SU-DHL-6 (cell line): Measurements from ENCODE around the gene RHCG.

Source experiments
- H2AFZ ChIP-seq: fragments of 200-600 bp; sonication (generic); 2 replicates; pipeline ENCODE4 v1.6.1; 2014; ENCODE audit warnings: low read depth, mild to moderate bottlenecking, moderate library complexity, mixed read lengths, antibody characterized with exemption, low read length; ENCODE audit not compliant: severe bottlenecking
- H3F3A ChIP-seq: fragments of 200-600 bp; shearing (Covaris generic); 2 replicates; pipeline ENCODE4 v1.6.0; 2016; ENCODE audit warnings: antibody characterized with exemption, mild to moderate bottlenecking; ENCODE audit not compliant: insufficient read depth
- H3K27ac ChIP-seq: fragments of 200-600 bp; sonication (generic); 2 replicates; pipeline ENCODE4 v1.5.1; 2016; ENCODE audit warnings: low read depth, mild to moderate bottlenecking, low read length, moderate library complexity, mixed read lengths
- H3K27me3 ChIP-seq: fragments of 200-600 bp; sonication (generic), shearing (Covaris generic); 2 replicates; pipeline ENCODE4 v1.6.0; 2014; ENCODE audit warnings: mild to moderate bottlenecking, low read length
- H3K36me3 ChIP-seq: fragments of 200-600 bp; sonication (generic); 2 replicates; pipeline ENCODE4 v1.6.1; 2014; ENCODE audit warnings: mild to moderate bottlenecking, low read length, mixed read lengths
- H3K4me2 ChIP-seq: fragments of 300-600, 200-600 bp; shearing (Covaris generic), sonication (generic); 2 replicates; pipeline ENCODE4 v1.6.0; 2014; ENCODE audit warnings: low read length, low read depth, mild to moderate bottlenecking; ENCODE audit not compliant: poor library complexity, severe bottlenecking
- H3K4me3 ChIP-seq: fragments of 200-600 bp; sonication (generic); 2 replicates; pipeline ENCODE4 v1.5.1; 2014; ENCODE audit warnings: antibody characterized with exemption, low read length, mild to moderate bottlenecking, mixed read lengths; ENCODE audit not compliant: insufficient read depth, poor library complexity, severe bottlenecking
- H3K79me2 ChIP-seq: fragments of 200-600 bp; sonication (generic); 2 replicates; pipeline ENCODE4 v1.6.1; 2014; ENCODE audit warnings: mild to moderate bottlenecking, low read length, moderate library complexity; ENCODE audit not compliant: insufficient read depth
- H3K9ac ChIP-seq: fragments of 200-600 bp; sonication (generic); 2 replicates; pipeline ENCODE4 v1.7.0; 2014; ENCODE audit warnings: mild to moderate bottlenecking, low read length
- H3K9me2 ChIP-seq: fragments of 200-600 bp; sonication (generic); replicated peaks from 2 replicates; pipeline ENCODE4 v1.6.1; 2014; ENCODE audit warnings: low read length; ENCODE audit not compliant: insufficient read depth
- H3K9me3 ChIP-seq: fragments of 200-600 bp; sonication (generic); 2 replicates; pipeline ENCODE4 v1.6.1; 2014; ENCODE audit warnings: low read length, mixed read lengths; ENCODE audit not compliant: insufficient read depth
- H4K20me1 ChIP-seq: fragments of 200-600 bp; sonication (generic); 2 replicates; pipeline ENCODE4 v1.6.1; 2014; ENCODE audit warnings: low read depth, mild to moderate bottlenecking, antibody characterized with exemption, low read length, moderate library complexity, mixed read lengths
- EZH2phosphoT487 ChIP-seq: fragments of 200-600 bp; sonication (generic), shearing (Covaris generic); conservative IDR thresholded peaks from 2 replicates; pipeline ENCODE4 v1.6.1; 2018; ENCODE audit warnings: mild to moderate bottlenecking, antibody characterized with exemption, low read length, moderate library complexity, mixed read lengths
- TF ChIP-seq, protein P1 (sequence below): fragments of 200-600 bp; sonication (generic); IDR thresholded peaks from one replicate; pipeline ENCODE4 v1.5.1; 2017; ENCODE audit warnings: antibody characterized with exemption, mild to moderate bottlenecking, low read length, moderate library complexity; ENCODE audit not compliant: insufficient read depth, poor library complexity, severe bottlenecking

Gene RHCG

DNA sequence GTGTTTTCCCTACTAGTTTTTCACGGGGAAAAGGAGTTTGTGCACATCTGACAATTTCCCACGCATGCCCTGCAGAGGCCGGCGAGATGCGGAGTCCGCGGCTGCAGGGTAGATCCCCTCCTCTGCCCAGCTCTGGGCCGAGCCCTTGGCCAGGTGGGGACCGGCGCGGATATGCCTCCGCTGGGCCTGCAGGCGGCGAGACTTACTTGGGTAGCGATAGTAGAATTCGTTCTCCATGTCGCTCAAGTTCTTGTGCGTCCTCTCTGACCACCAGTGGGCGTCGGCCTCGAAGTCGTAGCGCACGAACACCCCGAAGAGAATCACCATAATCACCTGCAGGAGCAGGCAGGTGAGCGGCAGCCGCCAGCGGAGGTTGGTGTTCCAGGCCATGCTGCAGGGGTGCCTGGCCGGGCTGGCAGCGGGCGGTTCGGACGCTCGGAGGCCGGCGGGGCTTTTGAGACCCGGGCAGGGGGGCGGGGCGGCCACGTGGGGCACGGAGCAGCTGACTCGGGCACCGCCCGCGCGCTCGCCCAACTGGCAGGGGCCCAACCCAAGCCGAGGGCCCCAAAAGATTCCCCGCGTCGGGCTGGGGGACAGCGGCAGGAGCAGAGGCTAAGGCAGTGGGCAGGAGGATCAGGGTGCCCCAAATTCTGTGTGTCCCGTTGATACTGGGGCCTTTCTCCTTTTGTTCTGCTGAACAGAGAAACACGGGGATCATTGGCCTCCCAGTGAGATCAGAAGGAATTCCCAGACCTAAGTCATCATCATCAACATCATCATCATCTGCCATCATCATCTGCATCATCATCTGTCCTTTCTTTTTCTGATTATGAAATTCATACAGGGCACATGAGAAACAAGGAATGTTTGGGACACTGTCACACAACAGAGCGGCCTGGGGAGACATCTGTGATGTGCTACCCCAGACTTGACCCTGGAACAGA lies at the start of gene RHCG:
TSS of gene RHCG (minus strand) at position 429 of the 944 bp plus-strand sequence. CDS start at position 390, 39 bp downstream.
- Histone ChIP-seq H3K79me2 (no peaks in the 10 kb centered on the region), H3K9ac (no peak within 1 kb of the TSS), H3K9me2 (no peaks in the 10 kb centered on the region), H3K27me3 (no peaks in the 10 kb centered on the region), H3K27ac (no peak within 1 kb of the TSS), H3K4me2 (no peak within 1 kb of the TSS), H3K4me3 (no peak within 1 kb of the TSS), H3F3A (no peaks in the 10 kb centered on the region), H4K20me1 (no peaks in the 10 kb centered on the region), H3K9me3 (no peaks in the 10 kb centered on the region), H3K36me3 (no peaks in the 10 kb centered on the region), H2AFZ (no peak within 1 kb of the TSS)
- TF ChIP-seq EZH2phosphoT487: no peak
- TF ChIP-seq, protein P1, sequence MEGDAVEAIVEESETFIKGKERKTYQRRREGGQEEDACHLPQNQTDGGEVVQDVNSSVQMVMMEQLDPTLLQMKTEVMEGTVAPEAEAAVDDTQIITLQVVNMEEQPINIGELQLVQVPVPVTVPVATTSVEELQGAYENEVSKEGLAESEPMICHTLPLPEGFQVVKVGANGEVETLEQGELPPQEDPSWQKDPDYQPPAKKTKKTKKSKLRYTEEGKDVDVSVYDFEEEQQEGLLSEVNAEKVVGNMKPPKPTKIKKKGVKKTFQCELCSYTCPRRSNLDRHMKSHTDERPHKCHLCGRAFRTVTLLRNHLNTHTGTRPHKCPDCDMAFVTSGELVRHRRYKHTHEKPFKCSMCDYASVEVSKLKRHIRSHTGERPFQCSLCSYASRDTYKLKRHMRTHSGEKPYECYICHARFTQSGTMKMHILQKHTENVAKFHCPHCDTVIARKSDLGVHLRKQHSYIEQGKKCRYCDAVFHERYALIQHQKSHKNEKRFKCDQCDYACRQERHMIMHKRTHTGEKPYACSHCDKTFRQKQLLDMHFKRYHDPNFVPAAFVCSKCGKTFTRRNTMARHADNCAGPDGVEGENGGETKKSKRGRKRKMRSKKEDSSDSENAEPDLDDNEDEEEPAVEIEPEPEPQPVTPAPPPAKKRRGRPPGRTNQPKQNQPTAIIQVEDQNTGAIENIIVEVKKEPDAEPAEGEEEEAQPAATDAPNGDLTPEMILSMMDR: no peak

DNA sequence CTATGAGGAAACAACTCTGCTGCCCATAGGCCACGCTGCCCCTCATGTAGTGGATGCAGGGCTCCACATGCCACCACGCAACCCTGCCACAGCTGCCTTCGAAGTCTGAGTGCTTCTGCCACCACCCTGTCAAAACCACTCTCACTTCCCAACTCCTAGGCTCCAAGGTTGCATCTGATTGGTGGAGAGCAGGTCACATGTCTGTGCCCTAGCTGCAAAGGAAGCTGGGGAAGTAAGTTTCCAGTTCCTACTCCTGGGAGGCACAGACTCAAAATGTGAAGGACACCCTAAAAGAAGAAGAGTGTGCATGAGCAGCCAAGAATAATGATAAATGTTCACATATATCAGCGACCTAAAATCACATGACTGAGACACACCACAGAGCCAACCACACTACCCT lies 47.0 kb upstream of the RHCG start:
- no peak overlapping the region for H2AFZ ChIP-seq

DNA sequence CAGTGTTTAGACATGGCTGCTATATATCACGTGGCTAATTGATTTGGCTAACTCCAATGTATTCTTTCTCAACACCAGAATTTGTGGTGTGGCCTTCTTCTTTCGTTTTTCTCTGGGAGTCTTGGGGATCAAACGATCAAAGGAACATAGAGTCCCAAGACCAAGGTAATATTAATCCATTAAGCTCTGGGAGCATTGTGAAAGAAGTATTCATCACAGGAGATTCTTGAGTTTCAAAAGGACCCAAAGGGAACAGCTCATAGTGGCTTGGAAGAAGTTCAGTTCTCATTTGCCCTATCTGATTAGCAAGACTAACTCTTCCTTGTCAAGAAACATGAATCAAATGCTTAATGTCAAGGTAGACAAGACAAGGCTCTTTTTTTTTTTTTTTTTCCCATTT lies 46.0 kb upstream of the RHCG start:
- Histone ChIP-seq H3K4me2 (no peak overlapping the region), H3K79me2 (no peaks in the 10 kb centered on the region), H3K27me3 (no peaks in the 10 kb centered on the region), H4K20me1 (no peaks in the 10 kb centered on the region), H3F3A (no peaks in the 10 kb centered on the region), H3K9me3 (peaks cover 9% of the 10 kb centered on the region; the same call in 1 of the 2 replicates), H3K9me2 (no peaks in the 10 kb centered on the region), H3K27ac (no peak overlapping the region), H3K4me3 (no peak overlapping the region), H2AFZ (no peak overlapping the region), H3K36me3 (no peaks in the 10 kb centered on the region), H3K9ac (no peak overlapping the region)
- TF ChIP-seq EZH2phosphoT487: no peak
- TF ChIP-seq, protein P1: no peak

More for the DNA sequence above, 47.0 kb upstream of the RHCG start:
- Histone ChIP-seq H4K20me1 (no peaks in the 10 kb centered on the region), H3K9me2 (no peaks in the 10 kb centered on the region), H3K4me3 (no peak overlapping the region), H3K79me2 (no peaks in the 10 kb centered on the region), H3K36me3 (no peaks in the 10 kb centered on the region), H3K27ac (no peak overlapping the region), H3K9me3 (no peaks in the 10 kb centered on the region), H3F3A (no peaks in the 10 kb centered on the region), H3K4me2 (no peak overlapping the region), H3K9ac (no peak overlapping the region), H3K27me3 (no peaks in the 10 kb centered on the region)
- TF ChIP-seq, protein P1: no peak
- TF ChIP-seq EZH2phosphoT487: no peak
